Liver (tissue), 9 donors: ENCODE data around the gene CYP3A5. TPM values are rescaled to one million over a fixed set of nuclear protein-coding genes. Genes with fewer than 3 reads are reported as not detected.

Experiments
- DNase-seq: peaks from one replicate; pipeline ENCODE4 v3.0.0-alpha.2; 2017; ENCODE audit warnings: low spot score
- H3K27ac ChIP-seq, 2 donors: one replicate each; pipeline ENCODE4 v1.7.0; 2013; ENCODE audit warnings: inconsistent platforms in 2 of 2, low read length in 2 of 2, control low read depth in 1 of 2, low read depth in 1 of 2, mild to moderate bottlenecking in 1 of 2
- H3K27me3 ChIP-seq, 4 donors: one replicate each; pipeline versions ENCODE4 v1.6.1 to v1.7.0; 2013; ENCODE audit warnings: low read length in 3 of 4, inconsistent platforms in 1 of 4, mild to moderate bottlenecking in 1 of 4, moderate library complexity in 1 of 4; ENCODE audit not compliant: control insufficient read depth in 4 of 4, insufficient read depth in 4 of 4
- H3K36me3 ChIP-seq, 4 donors: one replicate each; pipeline versions ENCODE4 v1.6.1 to v1.7.0; 2013; ENCODE audit warnings: low read length in 3 of 4, mild to moderate bottlenecking in 3 of 4, low read depth in 1 of 4, moderate library complexity in 1 of 4; ENCODE audit not compliant: control insufficient read depth in 4 of 4, insufficient read depth in 3 of 4
- H3K4me1 ChIP-seq, 4 donors: one replicate each; pipeline versions ENCODE4 v1.6.1 to v1.7.0; 2013; ENCODE audit warnings: low read length in 3 of 4, mild to moderate bottlenecking in 3 of 4, moderate library complexity in 1 of 4; ENCODE audit not compliant: control insufficient read depth in 4 of 4, insufficient read depth in 4 of 4
- H3K4me3 ChIP-seq, 3 donors: one replicate each; pipeline versions ENCODE4 v1.6.1 to v1.7.0; 2013; ENCODE audit warnings: low read length in 3 of 3, control low read depth in 1 of 3, low read depth in 1 of 3, mild to moderate bottlenecking in 1 of 3
- H3K9ac ChIP-seq, 2 donors: one replicate each; pipeline ENCODE4 v1.7.0; 2013; ENCODE audit warnings: low read length in 2 of 2, mild to moderate bottlenecking in 2 of 2, moderate library complexity in 2 of 2, control low read depth in 1 of 2, low read depth in 1 of 2
- H3K9me3 ChIP-seq, 4 donors: one replicate each; pipeline versions ENCODE4 v1.6.1 to v1.7.0; 2013; ENCODE audit warnings: low read length in 3 of 4; ENCODE audit not compliant: control insufficient read depth in 4 of 4
- CTCF ChIP-seq: fragments of 150-350 bp; IDR thresholded peaks from 2 replicates; pipeline ENCODE4 v1.5.1; 2017; ENCODE audit warnings: improper control_type of control experiment, low read depth, low read length; ENCODE audit not compliant: missing input control
- EGR1 ChIP-seq, 2 donors: IDR thresholded peaks; 2 replicates each; pipeline ENCODE4 v1.6.1; 2016 to 2018; ENCODE audit warnings: antibody characterized with exemption in 2 of 2, low read depth in 2 of 2
- FOXA2 ChIP-seq: IDR thresholded peaks from 2 replicates; pipeline ENCODE4 v1.6.1; 2016; ENCODE audit warnings: antibody characterized with exemption
- GABPA ChIP-seq, 2 donors: IDR thresholded peaks in 1 of 2; conservative IDR thresholded peaks in 1 of 2; 2 replicates each; pipeline ENCODE4 v1.6.1; 2016; ENCODE audit warnings: antibody characterized with exemption in 2 of 2, mild to moderate bottlenecking in 1 of 2, moderate library complexity in 1 of 2
- JUND ChIP-seq, 2 donors: IDR thresholded peaks; 2 replicates each; pipeline ENCODE4 v1.6.1; 2016; ENCODE audit warnings: antibody characterized with exemption in 2 of 2
- NR2F2 ChIP-seq: IDR thresholded peaks from 2 replicates; pipeline ENCODE4 v1.6.1; 2016; ENCODE audit warnings: antibody characterized with exemption
- REST ChIP-seq: IDR thresholded peaks from 2 replicates; pipeline ENCODE4 v1.6.1; 2016; ENCODE audit warnings: antibody characterized with exemption, mild to moderate bottlenecking
- RXRA ChIP-seq, 2 donors: IDR thresholded peaks; 2 replicates each; pipeline ENCODE4 v1.6.1; 2017 to 2018; ENCODE audit warnings: antibody characterized with exemption in 2 of 2, mild to moderate bottlenecking in 1 of 2
- SP1 ChIP-seq: IDR thresholded peaks from 2 replicates; pipeline ENCODE4 v1.6.1; 2018; ENCODE audit warnings: antibody characterized with exemption, mild to moderate bottlenecking
- TAF1 ChIP-seq: conservative IDR thresholded peaks from 2 replicates; pipeline ENCODE4 v1.6.1; 2016; ENCODE audit warnings: antibody characterized with exemption, mild to moderate bottlenecking
- YY1 ChIP-seq: IDR thresholded peaks from 2 replicates; pipeline ENCODE4 v1.6.1; 2016; ENCODE audit warnings: antibody characterized with exemption, mild to moderate bottlenecking
- ZBTB33 ChIP-seq: IDR thresholded peaks from 2 replicates; pipeline ENCODE4 v1.6.1; 2016; ENCODE audit warnings: antibody characterized with exemption
- WGBS: extraction: QIAGEN DNeasy Blood & Tissue Kit; methylation state at CpG from one replicate; pipeline ENCODE4 v1.1.7; 2013; 5-methylcytosine and 5-hydroxymethylcytosine counted together
- polyA plus RNA-seq, 2 donors: library from polyadenylated mRNA; stranded (reverse) in 1 of 2; unstranded in 1 of 2; fragments of 200-250 nt in 1 of 2; fragments of >200 nt in 1 of 2; fragmentation: Nextera tagmentation in 1 of 2; extraction: Ambion mirVana in 1 of 2; gene quantifications; one replicate each; pipeline versions ENCODE4 v1.2.1 to v1.2.3, GENCODE V29; 2013 to 2015
- total RNA-seq, 2 donors: library from RNA; depleted of rRNA; stranded (reverse); fragments of >200 nt; gene quantifications; one replicate each; pipeline ENCODE4 v1.2.3, GENCODE V29; 2014
- donor health status: healthy.
- donor health status: healthy.
- donor health status: healthy.
- donor health status: healthy.
- donor health status: healthy.

Gene CYP3A5
- total and polyA plus RNA-seq, 4 donors = 21.9 to 1,413 (median 717) TPM

- Histone ChIP-seq H3K9ac (no peak overlapping the region), H3K4me3 (no peak overlapping the region), H3K9me3 (no peaks in the 10 kb centered on the region), H3K27ac (no peak overlapping the region), H3K27me3 (no peaks in the 10 kb centered on the region), H3K36me3 (no peaks in the 10 kb centered on the region), H3K4me1 (no peaks in the 10 kb centered on the region)
- TF ChIP-seq FOXA2 (no peak), TAF1 (no peak), ZBTB33 (no peak), EGR1 (IDR thresholded peaks at IDR 0.05; ENCODE audit: low read depth in 2 of 2) (no peak), REST (no peak), SP1 (no peak), YY1 (no peak), GABPA (IDR thresholded peaks at IDR 0.05 in 1 of 2, conservative IDR thresholded peaks at IDR 0.05 in 1 of 2) (no peak), NR2F2 (no peak), RXRA (IDR thresholded peaks at IDR 0.05) (no peak), CTCF (no peak)
- no peak for DNase-seq
- 96% methylated on average over 7 of the region's 7 CpGs for WGBS
These were observed 74.3 kb downstream of the CYP3A5 start for GRCh38 chr7:99605527-99605926.

- no peaks in the 10 kb centered on the region for H3K27me3 ChIP-seq
- no peak for TF ChIP-seq SP1
- no peak for TF ChIP-seq REST
- no peak for TF ChIP-seq JUND (IDR thresholded peaks at IDR 0.05)
- TF ChIP-seq CTCF = no peak
- no peaks in the 10 kb centered on the region for H3K9me3 ChIP-seq
- no peak for DNase-seq
- H3K36me3 ChIP-seq = no peaks in the 10 kb centered on the region
- 82% methylated on average over 7 of the region's 7 CpGs for WGBS
- H3K4me3 ChIP-seq = no peak overlapping the region
- H3K4me1 ChIP-seq = no peaks in the 10 kb centered on the region
- no peak overlapping the region for H3K9ac ChIP-seq
- no peak overlapping the region for H3K27ac ChIP-seq
These were observed 78.0 kb downstream of the CYP3A5 start for GRCh38 chr7:99601656-99602310.
